HepG2 (cell line): Measurements from ENCODE around the gene KRT17. TPM values are rescaled to one million over a fixed set of nuclear protein-coding genes. Genes with fewer than 3 reads are reported as not detected.

Experiments used
- ARNTL ChIP-seq: sonication (generic); formaldehyde crosslinking; IDR thresholded peaks from 2 replicates; pipeline ENCODE4 v1.4.0; 2020; ENCODE audit warnings: mild to moderate bottlenecking, missing genetic modification reagents
- CENPX ChIP-seq: sonication (generic); formaldehyde crosslinking; IDR thresholded peaks from 2 replicates; pipeline ENCODE4 v1.9.0; 2021; ENCODE audit warnings: mild to moderate bottlenecking, missing genetic modification reagents, moderate library complexity
- GPN1 ChIP-seq: sonication (generic); formaldehyde crosslinking; IDR thresholded peaks from 2 replicates; pipeline ENCODE4 v1.5.1; 2020; ENCODE audit warnings: missing genetic modification reagents, borderline replicate concordance
- RBFOX2 ChIP-seq: fragments of 200-400 bp; formaldehyde crosslinking; IDR thresholded peaks from 2 replicates; pipeline ENCODE4 v1.6.1; 2017; ENCODE audit warnings: low read depth, mild to moderate bottlenecking, low read length
- TAF15 ChIP-seq: fragments of 200-400 bp; formaldehyde crosslinking; IDR thresholded peaks from one replicate; pipeline ENCODE4 v1.6.1; 2018; ENCODE audit warnings: mild to moderate bottlenecking, low read depth, low read length; ENCODE audit not compliant: poor library complexity, severe bottlenecking
- ZNF33B ChIP-seq: sonication (generic); formaldehyde crosslinking; IDR thresholded peaks from 2 replicates; pipeline ENCODE4 v1.5.1; 2020; ENCODE audit warnings: mild to moderate bottlenecking, missing genetic modification reagents
- ZNF44 ChIP-seq: sonication (generic); formaldehyde crosslinking; IDR thresholded peaks from 2 replicates; pipeline ENCODE4 v1.5.1; 2020; ENCODE audit warnings: mild to moderate bottlenecking, missing genetic modification reagents
- ZNF451 ChIP-seq: sonication (generic); formaldehyde crosslinking; IDR thresholded peaks from 2 replicates; pipeline ENCODE4 v1.5.0; 2020; ENCODE audit warnings: mild to moderate bottlenecking, missing genetic modification reagents
- ZNF703 ChIP-seq: sonication (generic); formaldehyde crosslinking; IDR thresholded peaks from 2 replicates; pipeline ENCODE4 v1.5.1; 2020; ENCODE audit warnings: missing genetic modification reagents, mild to moderate bottlenecking, moderate library complexity, borderline replicate concordance
- polyA plus RNA-seq, 8 experiments: library from polyadenylated mRNA; depleted of rRNA in 3 of 8; stranded (reverse) in 7 of 8; unstranded in 1 of 8; fragments of >200 nt; fragmentation: Illumina TruSeq in 4 of 8; extraction: Trizol in 4 of 8; gene quantifications; 2 replicates each; pipeline versions ENCODE4 v1.2.1 to v1.2.3, GENCODE V29; 2011 to 2016; ENCODE audit warnings: low read depth in 4 of 8, missing spikeins in 1 of 8, mixed read lengths in 1 of 8; ENCODE audit not compliant: insufficient read depth in 1 of 8
- total RNA-seq, 5 experiments: library from RNA; depleted of rRNA; stranded (reverse); fragments of >200 nt; fragmentation: Illumina TruSeq; extraction: Trizol; gene quantifications; 2 replicates each; pipeline ENCODE4 v1.2.3, GENCODE V29; 2016; ENCODE audit warnings: low read depth in 1 of 5
- TF ChIP-seq, protein P1 (sequence below): sonication (generic); formaldehyde crosslinking; IDR thresholded peaks from one replicate; pipeline ENCODE4 v1.5.1; 2020; ENCODE audit warnings: mild to moderate bottlenecking, missing genetic modification reagents; ENCODE audit errors: not compliant biosample characterization
- TF ChIP-seq, protein P2 (sequence below): sonication (generic); formaldehyde crosslinking; IDR thresholded peaks from 2 replicates; pipeline ENCODE4 v1.8.0; 2022; ENCODE audit warnings: mild to moderate bottlenecking, missing genetic modification reagents, borderline replicate concordance
- TF ChIP-seq, protein P3 (sequence below): IDR thresholded peaks from 2 replicates; pipeline ENCODE4 v1.6.1; 2016
- TF ChIP-seq, protein P4 (sequence below): sonication (generic); formaldehyde crosslinking; IDR thresholded peaks from 2 replicates; pipeline ENCODE4 v1.8.0; 2022; ENCODE audit warnings: missing genetic modification reagents, mild to moderate bottlenecking, borderline replicate concordance
- TF ChIP-seq, protein P5 (sequence below): sonication (generic); formaldehyde crosslinking; conservative IDR thresholded peaks from 2 replicates; pipeline ENCODE4 v1.8.1; 2023; ENCODE audit warnings: missing genetic modification reagents

KRT17 gene
- total and polyA plus RNA-seq, 2 of the 13 experiments (the other 11 are each of a cell fraction or from before 2014, with no cell fraction given): 0.38 to 0.82 TPM

DNA sequence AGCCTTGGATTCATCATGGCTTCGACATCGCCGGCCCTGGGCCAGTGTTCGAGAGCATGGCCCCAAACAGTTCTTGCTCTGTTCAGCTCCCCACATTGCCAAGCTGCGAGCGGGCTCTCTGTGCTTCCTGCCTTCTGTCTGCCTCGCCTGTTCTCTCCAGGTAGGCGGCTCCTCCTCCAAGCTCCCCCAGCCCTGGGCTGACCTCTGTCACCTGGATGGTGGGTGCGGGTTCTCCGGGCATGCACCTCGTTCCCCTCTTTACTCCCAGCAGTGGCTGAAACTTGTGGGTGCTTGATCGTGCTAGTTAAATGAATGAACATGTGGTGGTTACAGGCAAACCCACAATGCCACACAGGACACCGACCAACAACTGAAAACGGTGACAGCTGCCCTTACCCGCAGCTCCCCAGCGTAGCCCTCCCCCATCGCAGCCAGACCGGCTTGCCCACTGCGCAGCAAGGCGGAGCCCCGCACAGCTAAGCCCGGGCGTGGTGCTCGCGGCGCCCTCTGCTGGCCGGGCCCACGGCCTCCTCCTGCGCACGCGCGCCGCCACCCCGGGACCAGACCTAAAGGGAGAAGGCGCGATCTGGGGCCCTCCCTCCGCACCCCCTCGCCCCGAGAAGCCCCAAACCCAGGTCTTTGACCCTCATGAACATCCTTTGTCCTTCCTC lies 41.3 kb upstream of the KRT17 start (continued):
- TF ChIP-seq, protein P1, sequence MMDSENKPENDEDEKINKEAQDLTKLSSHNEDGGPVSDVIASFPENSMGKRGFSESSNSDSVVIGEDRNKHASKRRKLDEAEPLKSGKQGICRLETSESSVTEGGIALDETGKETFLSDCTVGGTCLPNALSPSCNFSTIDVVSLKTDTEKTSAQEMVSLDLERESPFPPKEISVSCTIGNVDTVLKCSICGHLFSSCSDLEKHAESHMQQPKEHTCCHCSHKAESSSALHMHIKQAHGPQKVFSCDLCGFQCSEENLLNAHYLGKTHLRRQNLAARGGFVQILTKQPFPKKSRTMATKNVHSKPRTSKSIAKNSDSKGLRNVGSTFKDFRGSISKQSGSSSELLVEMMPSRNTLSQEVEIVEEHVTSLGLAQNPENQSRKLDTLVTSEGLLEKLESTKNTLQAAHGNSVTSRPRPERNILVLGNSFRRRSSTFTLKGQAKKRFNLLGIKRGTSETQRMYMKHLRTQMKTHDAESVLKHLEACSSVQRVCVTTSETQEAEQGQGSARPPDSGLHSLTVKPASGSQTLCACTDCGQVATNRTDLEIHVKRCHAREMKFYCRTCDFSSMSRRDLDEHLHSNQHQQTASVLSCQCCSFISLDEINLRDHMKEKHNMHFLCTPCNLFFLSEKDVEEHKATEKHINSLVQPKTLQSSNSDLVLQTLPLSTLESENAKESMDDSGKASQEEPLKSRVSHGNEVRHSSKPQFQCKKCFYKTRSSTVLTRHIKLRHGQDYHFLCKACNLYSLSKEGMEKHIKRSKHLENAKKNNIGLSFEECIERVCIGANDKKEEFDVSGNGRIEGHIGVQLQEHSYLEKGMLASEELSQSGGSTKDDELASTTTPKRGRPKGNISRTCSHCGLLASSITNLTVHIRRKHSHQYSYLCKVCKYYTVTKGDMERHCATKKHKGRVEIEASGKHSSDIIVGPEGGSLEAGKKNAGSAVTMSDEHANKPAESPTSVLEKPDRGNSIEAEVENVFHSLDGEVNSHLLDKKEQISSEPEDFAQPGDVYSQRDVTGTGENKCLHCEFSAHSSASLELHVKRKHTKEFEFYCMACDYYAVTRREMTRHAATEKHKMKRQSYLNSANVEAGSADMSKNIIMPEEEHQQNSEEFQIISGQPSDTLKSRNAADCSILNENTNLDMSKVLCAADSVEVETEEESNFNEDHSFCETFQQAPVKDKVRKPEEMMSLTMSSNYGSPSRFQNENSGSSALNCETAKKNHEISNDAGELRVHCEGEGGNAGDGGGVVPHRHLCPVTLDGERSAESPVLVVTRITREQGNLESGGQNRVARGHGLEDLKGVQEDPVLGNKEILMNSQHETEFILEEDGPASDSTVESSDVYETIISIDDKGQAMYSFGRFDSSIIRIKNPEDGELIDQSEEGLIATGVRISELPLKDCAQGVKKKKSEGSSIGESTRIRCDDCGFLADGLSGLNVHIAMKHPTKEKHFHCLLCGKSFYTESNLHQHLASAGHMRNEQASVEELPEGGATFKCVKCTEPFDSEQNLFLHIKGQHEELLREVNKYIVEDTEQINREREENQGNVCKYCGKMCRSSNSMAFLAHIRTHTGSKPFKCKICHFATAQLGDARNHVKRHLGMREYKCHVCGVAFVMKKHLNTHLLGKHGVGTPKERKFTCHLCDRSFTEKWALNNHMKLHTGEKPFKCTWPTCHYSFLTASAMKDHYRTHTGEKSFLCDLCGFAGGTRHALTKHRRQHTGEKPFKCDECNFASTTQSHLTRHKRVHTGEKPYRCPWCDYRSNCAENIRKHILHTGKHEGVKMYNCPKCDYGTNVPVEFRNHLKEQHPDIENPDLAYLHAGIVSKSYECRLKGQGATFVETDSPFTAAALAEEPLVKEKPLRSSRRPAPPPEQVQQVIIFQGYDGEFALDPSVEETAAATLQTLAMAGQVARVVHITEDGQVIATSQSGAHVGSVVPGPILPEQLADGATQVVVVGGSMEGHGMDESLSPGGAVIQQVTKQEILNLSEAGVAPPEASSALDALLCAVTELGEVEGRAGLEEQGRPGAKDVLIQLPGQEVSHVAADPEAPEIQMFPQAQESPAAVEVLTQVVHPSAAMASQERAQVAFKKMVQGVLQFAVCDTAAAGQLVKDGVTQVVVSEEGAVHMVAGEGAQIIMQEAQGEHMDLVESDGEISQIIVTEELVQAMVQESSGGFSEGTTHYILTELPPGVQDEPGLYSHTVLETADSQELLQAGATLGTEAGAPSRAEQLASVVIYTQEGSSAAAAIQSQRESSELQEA (CRISPR knock-in tag): no peak
- no peak for TF ChIP-seq ARNTL (CRISPR knock-in tag)
- TF ChIP-seq, protein P2, sequence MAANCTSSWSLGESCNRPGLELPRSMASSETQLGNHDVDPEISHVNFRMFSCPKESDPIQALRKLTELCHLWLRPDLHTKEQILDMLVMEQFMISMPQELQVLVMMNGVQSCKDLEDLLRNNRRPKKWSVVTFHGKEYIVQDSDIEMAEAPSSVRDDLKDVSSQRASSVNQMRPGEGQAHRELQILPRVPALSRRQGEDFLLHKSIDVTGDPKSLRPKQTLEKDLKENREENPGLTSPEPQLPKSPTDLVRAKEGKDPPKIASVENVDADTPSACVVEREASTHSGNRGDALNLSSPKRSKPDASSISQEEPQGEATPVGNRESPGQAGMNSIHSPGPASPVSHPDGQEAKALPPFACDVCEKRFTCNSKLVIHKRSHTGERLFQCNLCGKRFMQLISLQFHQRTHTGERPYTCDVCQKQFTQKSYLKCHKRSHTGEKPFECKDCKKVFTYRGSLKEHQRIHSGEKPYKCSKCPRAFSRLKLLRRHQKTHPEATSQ (CRISPR knock-in tag): 0 out of 2 replicates have a peak, but pooled peaks have one; percentile 12
- peak; percentile 94; the same call in 1 of the 2 replicates for TF ChIP-seq ZNF451 (CRISPR knock-in tag)
- no peak for TF ChIP-seq ZNF33B (CRISPR knock-in tag)
- TF ChIP-seq GPN1 (CRISPR knock-in tag): no peak
- no peak for TF ChIP-seq ZNF44 (CRISPR knock-in tag)
- TF ChIP-seq, protein P3, sequence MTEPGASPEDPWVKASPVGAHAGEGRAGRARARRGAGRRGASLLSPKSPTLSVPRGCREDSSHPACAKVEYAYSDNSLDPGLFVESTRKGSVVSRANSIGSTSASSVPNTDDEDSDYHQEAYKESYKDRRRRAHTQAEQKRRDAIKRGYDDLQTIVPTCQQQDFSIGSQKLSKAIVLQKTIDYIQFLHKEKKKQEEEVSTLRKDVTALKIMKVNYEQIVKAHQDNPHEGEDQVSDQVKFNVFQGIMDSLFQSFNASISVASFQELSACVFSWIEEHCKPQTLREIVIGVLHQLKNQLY (CRISPR knock-in tag): no peak
- TF ChIP-seq, protein P4, sequence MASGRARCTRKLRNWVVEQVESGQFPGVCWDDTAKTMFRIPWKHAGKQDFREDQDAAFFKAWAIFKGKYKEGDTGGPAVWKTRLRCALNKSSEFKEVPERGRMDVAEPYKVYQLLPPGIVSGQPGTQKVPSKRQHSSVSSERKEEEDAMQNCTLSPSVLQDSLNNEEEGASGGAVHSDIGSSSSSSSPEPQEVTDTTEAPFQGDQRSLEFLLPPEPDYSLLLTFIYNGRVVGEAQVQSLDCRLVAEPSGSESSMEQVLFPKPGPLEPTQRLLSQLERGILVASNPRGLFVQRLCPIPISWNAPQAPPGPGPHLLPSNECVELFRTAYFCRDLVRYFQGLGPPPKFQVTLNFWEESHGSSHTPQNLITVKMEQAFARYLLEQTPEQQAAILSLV: peak; percentile 79; the same call in 1 of the 2 replicates
- TF ChIP-seq, protein P5, sequence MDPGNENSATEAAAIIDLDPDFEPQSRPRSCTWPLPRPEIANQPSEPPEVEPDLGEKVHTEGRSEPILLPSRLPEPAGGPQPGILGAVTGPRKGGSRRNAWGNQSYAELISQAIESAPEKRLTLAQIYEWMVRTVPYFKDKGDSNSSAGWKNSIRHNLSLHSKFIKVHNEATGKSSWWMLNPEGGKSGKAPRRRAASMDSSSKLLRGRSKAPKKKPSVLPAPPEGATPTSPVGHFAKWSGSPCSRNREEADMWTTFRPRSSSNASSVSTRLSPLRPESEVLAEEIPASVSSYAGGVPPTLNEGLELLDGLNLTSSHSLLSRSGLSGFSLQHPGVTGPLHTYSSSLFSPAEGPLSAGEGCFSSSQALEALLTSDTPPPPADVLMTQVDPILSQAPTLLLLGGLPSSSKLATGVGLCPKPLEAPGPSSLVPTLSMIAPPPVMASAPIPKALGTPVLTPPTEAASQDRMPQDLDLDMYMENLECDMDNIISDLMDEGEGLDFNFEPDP: no peak
- TF ChIP-seq RBFOX2: peak; percentile 77
- TF ChIP-seq CENPX (CRISPR knock-in tag): no peak
- TF ChIP-seq ZNF703 (CRISPR knock-in tag): no peak
- peak; percentile 91 for TF ChIP-seq TAF15
